Mucosa of descending colon (tissue), 3 donors: Measurements from ENCODE around the gene BPIFB2. TPM values are rescaled to one million over a fixed set of nuclear protein-coding genes. Genes with fewer than 3 reads are reported as not detected.

Source experiments
- ATAC-seq: fragments of 200-7000 bp; cut with Tn5 transposase; one replicate; pipeline ENCODE4 v1.9.1; 2020; ENCODE audit warnings: mild to moderate bottlenecking, moderate library complexity
- DNase-seq, 3 donors: peaks; one replicate each; pipeline ENCODE4 v3.0.0-alpha.2; 2020
- H3K36me3 ChIP-seq: fragments of 200-600 bp; one replicate; pipeline ENCODE4 v1.8.0; 2021; ENCODE audit warnings: low read depth, mild to moderate bottlenecking
- H3K4me1 ChIP-seq: fragments of 200-600 bp; one replicate; pipeline ENCODE4 v1.8.0; 2021; ENCODE audit warnings: low read depth, mild to moderate bottlenecking
- H3K4me3 ChIP-seq: fragments of 200-600 bp; one replicate; pipeline ENCODE4 v1.8.0; 2021; ENCODE audit warnings: mild to moderate bottlenecking
- H3K9me3 ChIP-seq: fragments of 200-600 bp; one replicate; pipeline ENCODE4 v1.8.0; 2021; ENCODE audit warnings: mild to moderate bottlenecking
- CTCF ChIP-seq: fragments of 200-600 bp; IDR thresholded peaks from one replicate; pipeline ENCODE4 v1.8.0; 2022; ENCODE audit warnings: antibody characterized with exemption, mild to moderate bottlenecking
- intact Hi-C, 2 donors: fragments of 100-400 bp; cut with DNase I in 1 of 2; cut with micrococcal nuclease in 1 of 2; formaldehyde crosslinking; loops; one replicate each; pipeline versions ENCODE4 v1.11.0 to v1.11.1; 2022; cut with DNase I, micrococcal nuclease
- total RNA-seq, 3 donors: library from RNA; stranded (reverse); fragmentation: NEBNext Ultra II Directional in 2 of 3; extraction: Animal tissue kit (Norgen Biotek cat#: 25700) in 2 of 3; gene quantifications; one replicate each; pipeline versions ENCODE4 v1.2.1 to v1.2.4, GENCODE V29; 2021 to 2023
- donor health status: DM: no; HTN: no; CAD: no; lungs with moderate emphysema.
- donor health status: DM: no; HTN: no; CAD: no.
- donor health status: DM: no; HTN: yes; CAD: no.

Gene BPIFB2
- total RNA-seq, 3 donors from 2014 or later = not detected

GRCh38 chr20:32975698-32976674 is 31.5 kb upstream of the BPIFB2 start:
- no peak for TF ChIP-seq CTCF
- Histone ChIP-seq H3K36me3 (no peaks in the 10 kb centered on the region), H3K9me3 (no peaks in the 10 kb centered on the region), H3K4me1 (peaks cover 2% of the 10 kb centered on the region), H3K4me3 (no peak overlapping the region)
- ATAC-seq = no peak
- intact Hi-C loops = no loop called here
- no peak for DNase-seq

- Histone ChIP-seq H3K4me1 (peaks cover 2% of the 10 kb centered on the region), H3K9me3 (no peaks in the 10 kb centered on the region), H3K36me3 (no peaks in the 10 kb centered on the region), H3K4me3 (no peak overlapping the region)
- TF ChIP-seq CTCF = no peak
- intact Hi-C loops = no loop called here
- DNase-seq = no peak
- ATAC-seq = no peak
Observed at GRCh38 chr20:32976746-32977145, 30.8 kb upstream of the BPIFB2 start.

GRCh38 chr20:32977281-32978008 is 30.1 kb upstream of the BPIFB2 start:
- DNase-seq (no peak), ATAC-seq (peak; percentile 14)
- H3K9me3 ChIP-seq = no peaks in the 10 kb centered on the region
- H3K36me3 ChIP-seq = no peaks in the 10 kb centered on the region
- no peak overlapping the region for H3K4me3 ChIP-seq
- TF ChIP-seq CTCF = no peak
- intact Hi-C loops = no loop called here
- peaks cover 2% of the 10 kb centered on the region for H3K4me1 ChIP-seq

- intact Hi-C loops = no loop called here
- TF ChIP-seq CTCF = no peak
- H3K4me1 ChIP-seq = no peaks in the 10 kb centered on the region
- H3K9me3 ChIP-seq = no peaks in the 10 kb centered on the region
- ATAC-seq (no peak), DNase-seq (no peak)
- H3K36me3 ChIP-seq = no peaks in the 10 kb centered on the region
- H3K4me3 ChIP-seq = no peak overlapping the region
Observed at GRCh38 chr20:32978009-32978335, 29.5 kb upstream of the BPIFB2 start.

- Histone ChIP-seq H3K4me1 (no peaks in the 10 kb centered on the region), H3K36me3 (no peaks in the 10 kb centered on the region), H3K4me3 (no peak overlapping the region), H3K9me3 (no peaks in the 10 kb centered on the region)
- ATAC-seq = no peak
- no peak for TF ChIP-seq CTCF
- intact Hi-C loops = no loop called here
- DNase-seq = no peak
Observed at GRCh38 chr20:32979201-32979998, 28.1 kb upstream of the BPIFB2 start.
